ENCODE measurements around the gene RBM41. TPM values are rescaled to one million over a fixed set of nuclear protein-coding genes. Genes with fewer than 3 reads are reported as not detected.

The RBM41 gene
- total RNA-seq, 1 donor from 2014 or later, result 20.4 TPM

DNA sequence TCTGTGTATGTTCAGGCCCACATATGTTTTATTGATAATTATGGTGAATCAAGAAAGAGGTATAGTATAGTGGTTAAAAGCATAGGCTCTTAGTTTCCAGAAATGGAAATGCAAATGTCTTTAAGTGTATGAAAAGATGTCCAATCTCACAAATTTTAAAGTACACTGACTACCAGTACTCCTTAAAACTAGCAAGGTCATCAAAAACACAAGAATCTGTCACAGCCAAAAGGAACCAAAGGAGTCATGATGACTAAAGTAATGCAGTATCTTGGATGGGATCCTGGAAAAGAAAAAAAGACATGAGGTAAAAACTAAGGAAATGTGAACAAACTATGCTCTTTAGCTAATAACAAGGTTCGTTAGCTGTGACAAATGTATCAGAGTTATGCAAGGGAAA, 661 bp upstream of the RBM41 start:
- H3K4me1 Mint-ChIP-seq (ENCODE audit: low read depth, unreplicated experiment), result peaks cover 7% of the 10 kb centered on the region
- peak overlapping the region; percentile 99 for H3K4me3 Mint-ChIP-seq (ENCODE audit: unreplicated experiment)
- DNase-seq (ENCODE audit: low read depth) (no peak), FAIRE-seq (peak; percentile 92)
- no peaks in the 10 kb centered on the region for H3K27me3 Mint-ChIP-seq (ENCODE audit: low read depth, unreplicated experiment)
- Histone ChIP-seq H3K9me3 (ENCODE audit: insufficient read depth, low read depth, low read length) (no peaks in the 10 kb centered on the region), H3K36me3 (ENCODE audit: insufficient read depth, low read length) (peaks cover 4% of the 10 kb centered on the region), H3K27me3 (ENCODE audit: insufficient read depth, low read length) (no peaks in the 10 kb centered on the region), H3K4me3 (ENCODE audit: insufficient read depth, low read depth, low read length) (no peak overlapping the region), H3K4me2 (ENCODE audit: low read length) (peak overlapping the region; percentile 86), H3K4me1 (ENCODE audit: insufficient read depth, low read length) (peaks cover 5% of the 10 kb centered on the region), H3K27ac (ENCODE audit: low read depth, low read length) (no peak overlapping the region), H3K79me2 (ENCODE audit: insufficient read depth, low read length) (peaks cover 20% of the 10 kb centered on the region), H4K20me1 (ENCODE audit: insufficient read depth, low read length) (no peaks in the 10 kb centered on the region), H2AFZ (ENCODE audit: low read depth, low read length) (peak overlapping the region; percentile 89), H3K9ac (ENCODE audit: low read length) (no peak overlapping the region)
- no peaks in the 10 kb centered on the region for H3K36me3 Mint-ChIP-seq (ENCODE audit: low read depth, unreplicated experiment)
- TF ChIP-seq, protein P1, sequence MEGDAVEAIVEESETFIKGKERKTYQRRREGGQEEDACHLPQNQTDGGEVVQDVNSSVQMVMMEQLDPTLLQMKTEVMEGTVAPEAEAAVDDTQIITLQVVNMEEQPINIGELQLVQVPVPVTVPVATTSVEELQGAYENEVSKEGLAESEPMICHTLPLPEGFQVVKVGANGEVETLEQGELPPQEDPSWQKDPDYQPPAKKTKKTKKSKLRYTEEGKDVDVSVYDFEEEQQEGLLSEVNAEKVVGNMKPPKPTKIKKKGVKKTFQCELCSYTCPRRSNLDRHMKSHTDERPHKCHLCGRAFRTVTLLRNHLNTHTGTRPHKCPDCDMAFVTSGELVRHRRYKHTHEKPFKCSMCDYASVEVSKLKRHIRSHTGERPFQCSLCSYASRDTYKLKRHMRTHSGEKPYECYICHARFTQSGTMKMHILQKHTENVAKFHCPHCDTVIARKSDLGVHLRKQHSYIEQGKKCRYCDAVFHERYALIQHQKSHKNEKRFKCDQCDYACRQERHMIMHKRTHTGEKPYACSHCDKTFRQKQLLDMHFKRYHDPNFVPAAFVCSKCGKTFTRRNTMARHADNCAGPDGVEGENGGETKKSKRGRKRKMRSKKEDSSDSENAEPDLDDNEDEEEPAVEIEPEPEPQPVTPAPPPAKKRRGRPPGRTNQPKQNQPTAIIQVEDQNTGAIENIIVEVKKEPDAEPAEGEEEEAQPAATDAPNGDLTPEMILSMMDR (IDR thresholded peaks at IDR 0.05; ENCODE audit: insufficient read depth, low read depth, low read length), result no peak
- no peak overlapping the region for H3K27ac Mint-ChIP-seq (ENCODE audit: unreplicated experiment)
- no peaks in the 10 kb centered on the region for H3K9me3 Mint-ChIP-seq (ENCODE audit: unreplicated experiment)

DNA sequence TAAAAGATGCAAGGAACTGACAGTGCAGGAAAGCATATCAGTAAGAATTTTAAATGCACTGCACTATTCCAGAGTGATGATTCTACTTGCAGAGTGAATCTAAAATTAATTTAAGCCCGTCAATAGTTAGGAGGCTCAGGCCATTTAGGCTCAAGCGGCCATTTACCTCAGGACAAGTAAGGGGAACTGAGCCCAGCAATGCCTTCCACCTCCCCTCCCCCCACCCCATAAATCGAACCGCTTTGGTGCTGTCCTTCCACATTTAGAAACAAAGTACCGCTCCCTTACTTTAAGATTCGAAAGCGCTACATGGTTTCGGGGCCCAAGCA, 665 bp downstream of the RBM41 start:
- H3K4me2 ChIP-seq (ENCODE audit: low read length), result peak overlapping the region; percentile 86
- H3K27me3 Mint-ChIP-seq (ENCODE audit: low read depth, unreplicated experiment), result no peaks in the 10 kb centered on the region
- DNase-seq (ENCODE audit: low read depth) (no peak), FAIRE-seq (no peak)
- peaks cover 7% of the 10 kb centered on the region for H3K4me1 Mint-ChIP-seq (ENCODE audit: low read depth, unreplicated experiment)
- H3K9ac ChIP-seq (ENCODE audit: low read length), result peak overlapping the region; percentile 91
- H3K27ac Mint-ChIP-seq (ENCODE audit: unreplicated experiment), result no peak overlapping the region
- no peaks in the 10 kb centered on the region for H4K20me1 ChIP-seq (ENCODE audit: insufficient read depth, low read length)
- no peak for TF ChIP-seq EZH2 (IDR thresholded peaks at IDR 0.05; ENCODE audit: insufficient read depth, low read length)
- TF ChIP-seq, protein P1 (IDR thresholded peaks at IDR 0.05; ENCODE audit: insufficient read depth, low read depth, low read length), result no peak
- peak overlapping the region; percentile 89 for H2AFZ ChIP-seq (ENCODE audit: low read depth, low read length)
- H3K36me3 Mint-ChIP-seq (ENCODE audit: low read depth, unreplicated experiment), result no peaks in the 10 kb centered on the region
- peak overlapping the region; percentile 78 for H3K27ac ChIP-seq (ENCODE audit: low read depth, low read length)
- H3K4me3 Mint-ChIP-seq (ENCODE audit: unreplicated experiment), result peak overlapping the region; percentile 99
- no peaks in the 10 kb centered on the region for H3K9me3 ChIP-seq (ENCODE audit: insufficient read depth, low read depth, low read length)
- H3K36me3 ChIP-seq (ENCODE audit: insufficient read depth, low read length), result peaks cover 6% of the 10 kb centered on the region
- no peaks in the 10 kb centered on the region for H3K27me3 ChIP-seq (ENCODE audit: insufficient read depth, low read length)
- peaks cover 5% of the 10 kb centered on the region for H3K4me1 ChIP-seq (ENCODE audit: insufficient read depth, low read length)
- H3K9me3 Mint-ChIP-seq (ENCODE audit: unreplicated experiment), result no peaks in the 10 kb centered on the region
- peaks cover 20% of the 10 kb centered on the region for H3K79me2 ChIP-seq (ENCODE audit: insufficient read depth, low read length)
- peak overlapping the region; percentile 78 for H3K4me3 ChIP-seq (ENCODE audit: insufficient read depth, low read depth, low read length)

DNA sequence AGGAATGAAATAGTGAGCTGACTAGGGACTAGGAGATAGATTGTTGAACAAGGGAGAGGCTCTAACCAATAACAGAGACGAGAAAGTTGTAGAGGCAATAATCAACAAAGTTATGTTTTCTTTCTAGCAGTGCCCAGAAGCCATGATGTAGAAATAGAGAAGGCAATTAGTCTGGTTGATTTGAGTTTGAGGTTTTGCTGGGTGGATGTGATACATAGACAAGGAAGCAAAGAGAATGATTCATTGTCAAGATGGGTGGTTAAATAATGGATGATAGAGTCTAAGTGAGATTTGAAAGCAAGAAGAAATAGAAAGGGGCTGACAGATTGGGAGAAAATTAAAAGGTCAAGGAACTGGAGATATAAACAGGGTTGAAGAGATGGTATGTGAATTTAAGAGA, 11.2 kb downstream of the RBM41 start:
- H2AFZ ChIP-seq (ENCODE audit: low read depth, low read length), result no peak overlapping the region
- peaks cover 3% of the 10 kb centered on the region for H3K36me3 ChIP-seq (ENCODE audit: insufficient read depth, low read length)
- Mint-ChIP-seq H3K4me3 (ENCODE audit: unreplicated experiment) (no peak overlapping the region), H3K36me3 (ENCODE audit: low read depth, unreplicated experiment) (peaks cover 7% of the 10 kb centered on the region), H3K9me3 (ENCODE audit: unreplicated experiment) (no peaks in the 10 kb centered on the region), H3K4me1 (ENCODE audit: low read depth, unreplicated experiment) (peaks cover 7% of the 10 kb centered on the region), H3K27ac (ENCODE audit: unreplicated experiment) (no peak overlapping the region), H3K27me3 (ENCODE audit: low read depth, unreplicated experiment) (no peaks in the 10 kb centered on the region)
- H3K4me3 ChIP-seq (ENCODE audit: insufficient read depth, low read depth, low read length), result no peak overlapping the region
- no peaks in the 10 kb centered on the region for H3K79me2 ChIP-seq (ENCODE audit: insufficient read depth, low read length)
- H3K9me3 ChIP-seq (ENCODE audit: insufficient read depth, low read depth, low read length), result no peaks in the 10 kb centered on the region
- no peaks in the 10 kb centered on the region for H3K4me1 ChIP-seq (ENCODE audit: insufficient read depth, low read length)
- H3K4me2 ChIP-seq (ENCODE audit: low read length), result no peak overlapping the region
- no peak overlapping the region for H3K27ac ChIP-seq (ENCODE audit: low read depth, low read length)
- H3K9ac ChIP-seq (ENCODE audit: low read length), result no peak overlapping the region
- no peak for TF ChIP-seq EZH2 (IDR thresholded peaks at IDR 0.05; ENCODE audit: insufficient read depth, low read length)
- TF ChIP-seq, protein P1 (IDR thresholded peaks at IDR 0.05; ENCODE audit: insufficient read depth, low read depth, low read length), result no peak
- no peak for FAIRE-seq
- no peaks in the 10 kb centered on the region for H3K27me3 ChIP-seq (ENCODE audit: insufficient read depth, low read length)
- peak; percentile 22 for DNase-seq (ENCODE audit: low read depth)
- no peaks in the 10 kb centered on the region for H4K20me1 ChIP-seq (ENCODE audit: insufficient read depth, low read length)

All from astrocyte (in vitro differentiated cells and primary cell).